ENCODE measurements around the gene SH3RF3. TPM values are rescaled to one million over a fixed set of nuclear protein-coding genes. Genes with fewer than 3 reads are reported as not detected.

SH3RF3 gene
- total and polyA plus RNA-seq, 2 of the 13 experiments (the other 11 are each of a cell fraction or from before 2014, with no cell fraction given): 0.04 TPM; not detected in 1

DNA sequence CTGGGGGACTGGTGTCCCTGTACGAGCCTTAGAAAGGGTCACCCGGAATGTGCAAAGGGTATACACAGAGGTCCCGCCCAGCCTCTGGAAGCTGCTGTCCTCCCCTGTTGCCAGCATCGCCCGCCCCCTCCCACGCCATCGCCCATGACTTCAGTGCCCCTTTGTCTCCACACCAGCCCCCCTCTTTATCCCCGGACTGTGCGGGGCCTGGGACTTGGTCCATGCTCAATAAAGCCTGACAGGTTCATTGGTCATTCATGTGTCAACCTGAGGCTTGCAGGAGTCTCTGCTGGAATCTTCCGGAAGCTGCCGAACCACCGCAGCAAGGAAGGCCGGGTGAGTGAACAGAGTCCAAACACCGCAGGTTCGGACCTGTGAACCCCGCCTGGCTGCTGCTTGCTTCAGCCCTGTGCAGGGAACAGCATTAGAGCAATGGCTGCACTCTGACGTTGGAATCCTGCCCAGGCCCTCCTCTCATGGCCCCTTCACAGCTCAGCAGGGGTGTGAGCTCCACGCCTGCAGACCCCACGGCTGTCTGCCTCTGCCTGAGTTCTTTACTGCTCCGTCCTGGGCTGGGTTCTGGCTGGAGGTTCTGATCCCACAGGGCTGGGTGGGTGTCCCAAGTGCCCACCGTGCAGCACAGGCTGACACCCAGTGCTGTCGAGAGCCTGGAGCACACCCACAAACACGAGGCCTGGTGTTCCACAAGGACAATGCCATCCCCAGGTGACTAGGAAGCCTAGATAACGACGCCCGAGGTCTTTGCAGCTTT is 388.3 kb downstream of the SH3RF3 start (continued):
- TF ChIP-seq, protein P1, sequence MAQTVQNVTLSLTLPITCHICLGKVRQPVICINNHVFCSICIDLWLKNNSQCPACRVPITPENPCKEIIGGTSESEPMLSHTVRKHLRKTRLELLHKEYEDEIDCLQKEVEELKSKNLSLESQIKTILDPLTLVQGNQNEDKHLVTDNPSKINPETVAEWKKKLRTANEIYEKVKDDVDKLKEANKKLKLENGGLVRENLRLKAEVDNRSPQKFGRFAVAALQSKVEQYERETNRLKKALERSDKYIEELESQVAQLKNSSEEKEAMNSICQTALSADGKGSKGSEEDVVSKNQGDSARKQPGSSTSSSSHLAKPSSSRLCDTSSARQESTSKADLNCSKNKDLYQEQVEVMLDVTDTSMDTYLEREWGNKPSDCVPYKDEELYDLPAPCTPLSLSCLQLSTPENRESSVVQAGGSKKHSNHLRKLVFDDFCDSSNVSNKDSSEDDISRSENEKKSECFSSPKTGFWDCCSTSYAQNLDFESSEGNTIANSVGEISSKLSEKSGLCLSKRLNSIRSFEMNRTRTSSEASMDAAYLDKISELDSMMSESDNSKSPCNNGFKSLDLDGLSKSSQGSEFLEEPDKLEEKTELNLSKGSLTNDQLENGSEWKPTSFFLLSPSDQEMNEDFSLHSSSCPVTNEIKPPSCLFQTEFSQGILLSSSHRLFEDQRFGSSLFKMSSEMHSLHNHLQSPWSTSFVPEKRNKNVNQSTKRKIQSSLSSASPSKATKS (CRISPR knock-in tag; IDR thresholded peaks at IDR 0.05): no peak
- TF ChIP-seq POLR2AphosphoS5 (IDR thresholded peaks at IDR 0.05; ENCODE audit: low read depth, low read length) (no peak), TAF15 (IDR thresholded peaks at IDR 0.05; ENCODE audit: low read depth, low read length, poor library complexity, severe bottlenecking) (no peak), TP53 (CRISPR knock-in tag; conservative IDR thresholded peaks at IDR 0.05) (no peak), JUN (CRISPR knock-in tag; IDR thresholded peaks at IDR 0.05) (no peak), ARNT2 (CRISPR knock-in tag; IDR thresholded peaks at IDR 0.05; ENCODE audit: low read depth) (no peak; the same call in 1 of the 2 replicates), ZSCAN22 (CRISPR knock-in tag; IDR thresholded peaks at IDR 0.05) (no peak), MEIS1 (CRISPR knock-in tag; IDR thresholded peaks at IDR 0.05; ENCODE audit: borderline replicate concordance) (0 out of 2 replicates have a peak, but pooled peaks have one; percentile 48), ZNF556 (CRISPR knock-in tag; IDR thresholded peaks at IDR 0.05; ENCODE audit: borderline replicate concordance) (no peak), HNRNPLL (IDR thresholded peaks at IDR 0.05; ENCODE audit: low read depth, low read length, poor library complexity, severe bottlenecking) (peak; percentile 51), CENPT (CRISPR knock-in tag; IDR thresholded peaks at IDR 0.05; ENCODE audit: low read depth) (0 out of 2 replicates have a peak, but pooled peaks have one; percentile 64), TBP (CRISPR knock-in tag; IDR thresholded peaks at IDR 0.05) (no peak), ZNF564 (CRISPR knock-in tag; IDR thresholded peaks at IDR 0.05) (0 out of 2 replicates have a peak, but pooled peaks have one; percentile 75), ZNF713 (CRISPR knock-in tag; IDR thresholded peaks at IDR 0.05) (no peak), HMG20A (CRISPR knock-in tag; IDR thresholded peaks at IDR 0.05; ENCODE audit: borderline replicate concordance) (no peak), FOXK2 (IDR thresholded peaks at IDR 0.05) (no peak), ZNF263 (CRISPR knock-in tag; IDR thresholded peaks at IDR 0.05) (peak; percentile 52; the same call in 1 of the 2 replicates), CBFB (CRISPR knock-in tag; IDR thresholded peaks at IDR 0.05) (peak; percentile 50; the same call in 1 of the 2 replicates), RFXANK (CRISPR knock-in tag; IDR thresholded peaks at IDR 0.05) (no peak)
- TF ChIP-seq, protein P2, sequence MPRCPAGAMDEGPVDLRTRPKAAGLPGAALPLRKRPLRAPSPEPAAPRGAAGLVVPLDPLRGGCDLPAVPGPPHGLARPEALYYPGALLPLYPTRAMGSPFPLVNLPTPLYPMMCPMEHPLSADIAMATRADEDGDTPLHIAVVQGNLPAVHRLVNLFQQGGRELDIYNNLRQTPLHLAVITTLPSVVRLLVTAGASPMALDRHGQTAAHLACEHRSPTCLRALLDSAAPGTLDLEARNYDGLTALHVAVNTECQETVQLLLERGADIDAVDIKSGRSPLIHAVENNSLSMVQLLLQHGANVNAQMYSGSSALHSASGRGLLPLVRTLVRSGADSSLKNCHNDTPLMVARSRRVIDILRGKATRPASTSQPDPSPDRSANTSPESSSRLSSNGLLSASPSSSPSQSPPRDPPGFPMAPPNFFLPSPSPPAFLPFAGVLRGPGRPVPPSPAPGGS (CRISPR knock-in tag; IDR thresholded peaks at IDR 0.05): peak; percentile 11; the same call in 1 of the 2 replicates
- TF ChIP-seq, protein P3, sequence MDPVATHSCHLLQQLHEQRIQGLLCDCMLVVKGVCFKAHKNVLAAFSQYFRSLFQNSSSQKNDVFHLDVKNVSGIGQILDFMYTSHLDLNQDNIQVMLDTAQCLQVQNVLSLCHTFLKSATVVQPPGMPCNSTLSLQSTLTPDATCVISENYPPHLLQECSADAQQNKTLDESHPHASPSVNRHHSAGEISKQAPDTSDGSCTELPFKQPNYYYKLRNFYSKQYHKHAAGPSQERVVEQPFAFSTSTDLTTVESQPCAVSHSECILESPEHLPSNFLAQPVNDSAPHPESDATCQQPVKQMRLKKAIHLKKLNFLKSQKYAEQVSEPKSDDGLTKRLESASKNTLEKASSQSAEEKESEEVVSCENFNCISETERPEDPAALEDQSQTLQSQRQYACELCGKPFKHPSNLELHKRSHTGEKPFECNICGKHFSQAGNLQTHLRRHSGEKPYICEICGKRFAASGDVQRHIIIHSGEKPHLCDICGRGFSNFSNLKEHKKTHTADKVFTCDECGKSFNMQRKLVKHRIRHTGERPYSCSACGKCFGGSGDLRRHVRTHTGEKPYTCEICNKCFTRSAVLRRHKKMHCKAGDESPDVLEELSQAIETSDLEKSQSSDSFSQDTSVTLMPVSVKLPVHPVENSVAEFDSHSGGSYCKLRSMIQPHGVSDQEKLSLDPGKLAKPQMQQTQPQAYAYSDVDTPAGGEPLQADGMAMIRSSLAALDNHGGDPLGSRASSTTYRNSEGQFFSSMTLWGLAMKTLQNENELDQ (CRISPR knock-in tag; IDR thresholded peaks at IDR 0.05; ENCODE audit: borderline replicate concordance): no peak
- TF ChIP-seq, protein P4, sequence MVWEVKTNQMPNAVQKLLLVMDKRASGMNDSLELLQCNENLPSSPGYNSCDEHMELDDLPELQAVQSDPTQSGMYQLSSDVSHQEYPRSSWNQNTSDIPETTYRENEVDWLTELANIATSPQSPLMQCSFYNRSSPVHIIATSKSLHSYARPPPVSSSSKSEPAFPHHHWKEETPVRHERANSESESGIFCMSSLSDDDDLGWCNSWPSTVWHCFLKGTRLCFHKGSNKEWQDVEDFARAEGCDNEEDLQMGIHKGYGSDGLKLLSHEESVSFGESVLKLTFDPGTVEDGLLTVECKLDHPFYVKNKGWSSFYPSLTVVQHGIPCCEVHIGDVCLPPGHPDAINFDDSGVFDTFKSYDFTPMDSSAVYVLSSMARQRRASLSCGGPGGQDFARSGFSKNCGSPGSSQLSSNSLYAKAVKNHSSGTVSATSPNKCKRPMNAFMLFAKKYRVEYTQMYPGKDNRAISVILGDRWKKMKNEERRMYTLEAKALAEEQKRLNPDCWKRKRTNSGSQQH (CRISPR knock-in tag; IDR thresholded peaks at IDR 0.05; ENCODE audit: low read depth): no peak
- TF ChIP-seq, protein P5, sequence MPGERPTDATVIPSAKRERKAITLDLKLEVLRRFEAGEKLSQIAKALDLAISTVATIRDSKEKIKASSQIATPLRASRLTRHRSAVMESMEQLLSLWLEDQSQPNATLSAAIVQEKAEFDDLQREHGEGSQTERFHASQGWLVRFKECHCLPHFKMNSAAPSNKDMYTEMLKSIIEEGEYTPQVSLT (CRISPR knock-in tag; IDR thresholded peaks at IDR 0.05; ENCODE audit: borderline replicate concordance, low read depth): no peak
